ENCODE measurements around the gene PTH1R. TPM values are rescaled to one million over a fixed set of nuclear protein-coding genes. Genes with fewer than 3 reads are reported as not detected.

Gene PTH1R
- total RNA-seq, 4 donors from 2014 or later = 1.1 to 4.2 (median 3.0) TPM

GRCh38 chr3:46934498-46935167, 57.1 kb downstream of the PTH1R start:
- 58% methylated on average over 8 of the region's 8 CpGs for WGBS
- Histone ChIP-seq H3K27me3 (no peaks in the 10 kb centered on the region), H3K9me3 (no peaks in the 10 kb centered on the region), H3K27ac (peak overlapping the region; percentile 81), H3K36me3 (peaks cover 21% of the 10 kb centered on the region), H3K4me1 (peaks cover 76% of the 10 kb centered on the region), H3K4me3 (no peak overlapping the region)
- no peak for DNase-seq (ENCODE audit: low spot score in 2 of 2)
- TF ChIP-seq CTCF (IDR thresholded peaks at IDR 0.05) = no peak
- TF ChIP-seq POLR2A (IDR thresholded peaks at IDR 0.05) = no peak
- no peak for TF ChIP-seq POLR2AphosphoS5 (IDR thresholded peaks at IDR 0.05)
- no peak for TF ChIP-seq EP300 (IDR thresholded peaks at IDR 0.05)

- WGBS = 59% methylated on average over 7 of the region's 7 CpGs
- Histone ChIP-seq H3K27ac (peak overlapping the region; percentile 81), H3K27me3 (no peaks in the 10 kb centered on the region), H3K9me3 (no peaks in the 10 kb centered on the region), H3K4me1 (peaks cover 74% of the 10 kb centered on the region), H3K36me3 (peaks cover 28% of the 10 kb centered on the region), H3K4me3 (no peak overlapping the region)
- no peak for DNase-seq (ENCODE audit: low spot score in 2 of 2)
- TF ChIP-seq POLR2A (IDR thresholded peaks at IDR 0.05) (no peak), CTCF (IDR thresholded peaks at IDR 0.05) (peak; percentile 32 to 45), POLR2AphosphoS5 (IDR thresholded peaks at IDR 0.05) (peak in 1 of 3 donors; percentile 67)
These were observed 57.8 kb downstream of the PTH1R start for GRCh38 chr3:46935168-46935858.

- H3K36me3 ChIP-seq = peaks cover 34% of the 10 kb centered on the region
- DNase-seq (ENCODE audit: low spot score in 2 of 2) = no peak
- no peak overlapping the region for H3K4me3 ChIP-seq
- no peaks in the 10 kb centered on the region for H3K9me3 ChIP-seq
- TF ChIP-seq POLR2A (IDR thresholded peaks at IDR 0.05) (no peak), POLR2AphosphoS5 (IDR thresholded peaks at IDR 0.05) (no peak), CTCF (IDR thresholded peaks at IDR 0.05) (no peak), EP300 (IDR thresholded peaks at IDR 0.05) (no peak)
- peak overlapping the region; percentile 81 for H3K27ac ChIP-seq
- WGBS = 88% methylated on average over 7 of the region's 7 CpGs
- no peaks in the 10 kb centered on the region for H3K27me3 ChIP-seq
- peaks cover 66% of the 10 kb centered on the region for H3K4me1 ChIP-seq
These were observed 58.6 kb downstream of the PTH1R start for GRCh38 chr3:46935989-46936558.

GRCh38 chr3:46936733-46937250, 59.3 kb downstream of the PTH1R start:
- H3K36me3 ChIP-seq = peaks cover 34% of the 10 kb centered on the region
- no peak for DNase-seq (ENCODE audit: low spot score in 2 of 2)
- TF ChIP-seq EP300 (IDR thresholded peaks at IDR 0.05) = no peak
- no peak for TF ChIP-seq POLR2AphosphoS5 (IDR thresholded peaks at IDR 0.05)
- TF ChIP-seq POLR2A (IDR thresholded peaks at IDR 0.05) = no peak
- no peaks in the 10 kb centered on the region for H3K9me3 ChIP-seq
- peaks cover 59% of the 10 kb centered on the region for H3K4me1 ChIP-seq
- H3K27me3 ChIP-seq = no peaks in the 10 kb centered on the region
- no peak overlapping the region for H3K4me3 ChIP-seq
- WGBS = 82% methylated on average over 3 of the region's 5 CpGs
- no peak overlapping the region for H3K27ac ChIP-seq

- TF ChIP-seq POLR2A (IDR thresholded peaks at IDR 0.05) (no peak), CTCF (IDR thresholded peaks at IDR 0.05) (no peak), EP300 (IDR thresholded peaks at IDR 0.05) (no peak), POLR2AphosphoS5 (IDR thresholded peaks at IDR 0.05) (no peak)
- peaks cover 34% of the 10 kb centered on the region for H3K36me3 ChIP-seq
- no peaks in the 10 kb centered on the region for H3K27me3 ChIP-seq
- no peaks in the 10 kb centered on the region for H3K9me3 ChIP-seq
- WGBS = 94% methylated on average over 2 of the region's 2 CpGs
- no peak overlapping the region for H3K4me3 ChIP-seq
- peaks cover 57% of the 10 kb centered on the region for H3K4me1 ChIP-seq
- DNase-seq (ENCODE audit: low spot score in 2 of 2) = peak in 1 of 2 donors; percentile 44
- H3K27ac ChIP-seq = no peak overlapping the region
These were observed 60.6 kb downstream of the PTH1R start for GRCh38 chr3:46938118-46938517.

Measured in suprapubic skin (tissue), 4 donors.